Astrocyte (in vitro differentiated cells and primary cell): ENCODE data around the gene POU2F3.

Experiments used
- EZH2 ChIP-seq: IDR thresholded peaks from 2 replicates; pipeline ENCODE4 v1.6.1; 2012; ENCODE audit warnings: mild to moderate bottlenecking, low read length, inconsistent platforms; ENCODE audit not compliant: insufficient read depth
- TF ChIP-seq, protein P1 (sequence below): IDR thresholded peaks from 2 replicates; pipeline ENCODE4 v1.5.1; 2011; ENCODE audit warnings: low read depth, mild to moderate bottlenecking, inconsistent platforms, low read length, moderate library complexity; ENCODE audit not compliant: insufficient read depth

DNA sequence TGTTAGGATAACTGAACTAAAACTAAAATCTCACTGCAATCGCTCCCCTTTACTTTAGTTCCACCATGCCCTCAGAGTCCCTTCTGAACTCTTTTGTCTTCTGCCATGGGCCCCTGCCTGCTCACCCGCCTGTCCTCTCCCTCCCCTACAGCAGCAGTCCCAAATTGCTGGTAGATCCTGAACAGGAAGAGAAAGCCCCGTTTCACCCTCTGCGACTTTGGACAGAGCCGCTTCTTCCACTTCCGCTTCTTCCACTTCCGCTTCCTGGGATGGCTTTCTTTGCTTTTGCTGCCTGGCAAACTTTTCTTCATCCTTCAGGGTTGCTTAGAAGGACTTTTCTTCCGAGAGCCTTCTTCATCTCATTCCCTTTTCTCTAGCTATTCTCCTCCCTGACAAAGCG lies 49.5 kb downstream of the POU2F3 start:
- TF ChIP-seq, protein P1, sequence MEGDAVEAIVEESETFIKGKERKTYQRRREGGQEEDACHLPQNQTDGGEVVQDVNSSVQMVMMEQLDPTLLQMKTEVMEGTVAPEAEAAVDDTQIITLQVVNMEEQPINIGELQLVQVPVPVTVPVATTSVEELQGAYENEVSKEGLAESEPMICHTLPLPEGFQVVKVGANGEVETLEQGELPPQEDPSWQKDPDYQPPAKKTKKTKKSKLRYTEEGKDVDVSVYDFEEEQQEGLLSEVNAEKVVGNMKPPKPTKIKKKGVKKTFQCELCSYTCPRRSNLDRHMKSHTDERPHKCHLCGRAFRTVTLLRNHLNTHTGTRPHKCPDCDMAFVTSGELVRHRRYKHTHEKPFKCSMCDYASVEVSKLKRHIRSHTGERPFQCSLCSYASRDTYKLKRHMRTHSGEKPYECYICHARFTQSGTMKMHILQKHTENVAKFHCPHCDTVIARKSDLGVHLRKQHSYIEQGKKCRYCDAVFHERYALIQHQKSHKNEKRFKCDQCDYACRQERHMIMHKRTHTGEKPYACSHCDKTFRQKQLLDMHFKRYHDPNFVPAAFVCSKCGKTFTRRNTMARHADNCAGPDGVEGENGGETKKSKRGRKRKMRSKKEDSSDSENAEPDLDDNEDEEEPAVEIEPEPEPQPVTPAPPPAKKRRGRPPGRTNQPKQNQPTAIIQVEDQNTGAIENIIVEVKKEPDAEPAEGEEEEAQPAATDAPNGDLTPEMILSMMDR = no peak
- no peak for TF ChIP-seq EZH2
